PC-3 (cell line): ENCODE data around the gene VDR. TPM values are rescaled to one million over a fixed set of nuclear protein-coding genes. Genes with fewer than 3 reads are reported as not detected.

Experiments
- ATAC-seq: fragments of 200-7000 bp; cut with Tn5 transposase; 2 replicates; pipeline ENCODE4 v1.9.1; 2020; ENCODE audit warnings: mild to moderate bottlenecking, moderate library complexity
- BruUV-seq: library from RNA; stranded (reverse); fragments of 400-500 nt; replicated peaks from 2 replicates; lab custom pipeline; 2021; lab: Mats Ljungman, UMichigan
- CTCF ChIA-PET: fragments of 300-600 bp; sonication (Branson Sonifier 250); formaldehyde crosslinking; loops from one replicate; lab custom pipeline; 2022; ENCODE audit warnings: antibody characterized with exemption; lab: Charles Lee
- POLR2A ChIA-PET: fragments of 300-600 bp; sonication (Branson Sonifier 250); formaldehyde crosslinking; loops from one replicate; lab custom pipeline; 2022; ENCODE audit warnings: antibody characterized with exemption; ENCODE audit not compliant: unreplicated experiment; lab: Charles Lee
- DNase-seq: peaks from one replicate; pipeline ENCODE4 v3.0.0-alpha.2; 2015
- H2AFZ ChIP-seq: fragments of 300-600 bp; sonication (generic); 2 replicates; pipeline ENCODE4 v1.6.0; 2016; ENCODE audit warnings: antibody characterized with exemption, low read length
- H3F3A ChIP-seq: fragments of 300-600 bp; sonication (generic); one replicate; pipeline ENCODE4 v1.6.0; 2017; ENCODE audit warnings: antibody characterized with exemption, low read length, control low read depth, mild to moderate bottlenecking; ENCODE audit not compliant: unreplicated experiment
- H3K27ac ChIP-seq: fragments of 300-600 bp; sonication (generic); 2 replicates; pipeline ENCODE4 v1.5.1; 2016; ENCODE audit warnings: mild to moderate bottlenecking, low read length
- H3K27me3 ChIP-seq: fragments of 300-600 bp; sonication (generic); 2 replicates; pipeline ENCODE4 v1.6.1; 2016; ENCODE audit warnings: low read length, mixed read lengths
- H3K36me3 ChIP-seq: fragments of 300-600 bp; sonication (generic); 2 replicates; pipeline ENCODE4 v1.6.1; 2016; ENCODE audit warnings: low read depth, mixed run types, low read length, mixed read lengths
- H3K4me1 ChIP-seq: fragments of 300-600 bp; sonication (generic); 2 replicates; pipeline ENCODE4 v1.5.1; 2016; ENCODE audit warnings: low read length; ENCODE audit not compliant: insufficient read depth
- H3K4me2 ChIP-seq: fragments of 300-600 bp; sonication (generic); 2 replicates; pipeline ENCODE4 v1.6.0; 2016; ENCODE audit warnings: low read length
- H3K4me3 ChIP-seq: fragments of 300-600 bp; sonication (generic); 2 replicates; pipeline ENCODE4 v1.5.1; 2016; ENCODE audit warnings: mild to moderate bottlenecking, low read length, mixed read lengths
- H3K79me2 ChIP-seq: fragments of 300-600 bp; sonication (generic); 2 replicates; pipeline ENCODE4 v1.6.1; 2017; ENCODE audit warnings: low read length, mixed read lengths
- H3K9ac ChIP-seq: fragments of 300-600 bp; sonication (generic); 2 replicates; pipeline ENCODE4 v1.6.0; 2016; ENCODE audit warnings: mild to moderate bottlenecking, low read length
- H3K9me2 ChIP-seq: fragments of 300-600 bp; sonication (generic); replicated peaks from 2 replicates; pipeline ENCODE4 v1.6.1; 2016; ENCODE audit warnings: mixed run types, low read length, mixed read lengths
- H3K9me3 ChIP-seq: fragments of 300-600 bp; sonication (generic); 2 replicates; pipeline ENCODE4 v1.6.1; 2016; ENCODE audit warnings: low read length, mixed read lengths
- H4K20me1 ChIP-seq: fragments of 300-600 bp; sonication (generic); 2 replicates; pipeline ENCODE4 v1.6.1; 2016; ENCODE audit warnings: low read length, mixed read lengths
- EZH2 ChIP-seq: fragments of 300-600 bp; sonication (generic); IDR thresholded peaks from one replicate; pipeline ENCODE4 v1.6.1; 2017; ENCODE audit warnings: antibody characterized with exemption, mild to moderate bottlenecking, low read length; ENCODE audit not compliant: unreplicated experiment
- EZH2phosphoT487 ChIP-seq: fragments of 300-600 bp; sonication (generic); IDR thresholded peaks from 2 replicates; pipeline ENCODE4 v1.6.1; 2018; ENCODE audit warnings: mild to moderate bottlenecking, antibody characterized with exemption, low read length, borderline replicate concordance
- intact Hi-C: fragments of 100-400 bp; cut with micrococcal nuclease; formaldehyde crosslinking; loops from 2 replicates; pipeline ENCODE4 v1.9.0; 2023
- total RNA-seq: library from RNA; depleted of rRNA; stranded (reverse); fragments of >200 nt; gene quantifications from 2 replicates; pipeline ENCODE4 v1.2.3, GENCODE V29; 2014
- TF ChIP-seq, protein P1 (sequence below): fragments of 300-600 bp; sonication (generic); conservative IDR thresholded peaks from 2 replicates; pipeline ENCODE4 v1.5.1; 2017; ENCODE audit warnings: antibody characterized with exemption, low read depth, mild to moderate bottlenecking, low read length

Gene VDR
- total RNA-seq, 1 experiment from 2014 or later, result 19.9 TPM

- H3F3A ChIP-seq, result no peaks in the 10 kb centered on the region
- H2AFZ ChIP-seq, result no peak overlapping the region
- H3K4me3 ChIP-seq, result no peak overlapping the region
- CTCF ChIA-PET, result no interaction called here
- no peaks in the 10 kb centered on the region for H3K9me2 ChIP-seq
- H3K79me2 ChIP-seq, result no peaks in the 10 kb centered on the region
- no TSS peak for BruUV-seq
- POLR2A ChIA-PET, result no interaction called here
- no peak for ATAC-seq
- H3K36me3 ChIP-seq, result no peaks in the 10 kb centered on the region
- intact Hi-C loops, result loop anchor here (10.0 kb wide), 1 partner anchor 116 kb away; no protein-coding TSS in a partner anchor
- no peak overlapping the region for H3K4me2 ChIP-seq
- no peaks in the 10 kb centered on the region for H4K20me1 ChIP-seq
- peaks cover 11% of the 10 kb centered on the region for H3K4me1 ChIP-seq
- TF ChIP-seq, protein P1, sequence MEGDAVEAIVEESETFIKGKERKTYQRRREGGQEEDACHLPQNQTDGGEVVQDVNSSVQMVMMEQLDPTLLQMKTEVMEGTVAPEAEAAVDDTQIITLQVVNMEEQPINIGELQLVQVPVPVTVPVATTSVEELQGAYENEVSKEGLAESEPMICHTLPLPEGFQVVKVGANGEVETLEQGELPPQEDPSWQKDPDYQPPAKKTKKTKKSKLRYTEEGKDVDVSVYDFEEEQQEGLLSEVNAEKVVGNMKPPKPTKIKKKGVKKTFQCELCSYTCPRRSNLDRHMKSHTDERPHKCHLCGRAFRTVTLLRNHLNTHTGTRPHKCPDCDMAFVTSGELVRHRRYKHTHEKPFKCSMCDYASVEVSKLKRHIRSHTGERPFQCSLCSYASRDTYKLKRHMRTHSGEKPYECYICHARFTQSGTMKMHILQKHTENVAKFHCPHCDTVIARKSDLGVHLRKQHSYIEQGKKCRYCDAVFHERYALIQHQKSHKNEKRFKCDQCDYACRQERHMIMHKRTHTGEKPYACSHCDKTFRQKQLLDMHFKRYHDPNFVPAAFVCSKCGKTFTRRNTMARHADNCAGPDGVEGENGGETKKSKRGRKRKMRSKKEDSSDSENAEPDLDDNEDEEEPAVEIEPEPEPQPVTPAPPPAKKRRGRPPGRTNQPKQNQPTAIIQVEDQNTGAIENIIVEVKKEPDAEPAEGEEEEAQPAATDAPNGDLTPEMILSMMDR, result no peak
- no peak for TF ChIP-seq EZH2
- TF ChIP-seq EZH2phosphoT487, result no peak
- no peak overlapping the region for H3K27ac ChIP-seq
- H3K9ac ChIP-seq, result no peak overlapping the region
- no peaks in the 10 kb centered on the region for H3K27me3 ChIP-seq
- H3K9me3 ChIP-seq, result no peaks in the 10 kb centered on the region
- DNase-seq, result no peak
Observed at GRCh38 chr12:47940773-47941474, 36.1 kb upstream of the VDR start.

DNA sequence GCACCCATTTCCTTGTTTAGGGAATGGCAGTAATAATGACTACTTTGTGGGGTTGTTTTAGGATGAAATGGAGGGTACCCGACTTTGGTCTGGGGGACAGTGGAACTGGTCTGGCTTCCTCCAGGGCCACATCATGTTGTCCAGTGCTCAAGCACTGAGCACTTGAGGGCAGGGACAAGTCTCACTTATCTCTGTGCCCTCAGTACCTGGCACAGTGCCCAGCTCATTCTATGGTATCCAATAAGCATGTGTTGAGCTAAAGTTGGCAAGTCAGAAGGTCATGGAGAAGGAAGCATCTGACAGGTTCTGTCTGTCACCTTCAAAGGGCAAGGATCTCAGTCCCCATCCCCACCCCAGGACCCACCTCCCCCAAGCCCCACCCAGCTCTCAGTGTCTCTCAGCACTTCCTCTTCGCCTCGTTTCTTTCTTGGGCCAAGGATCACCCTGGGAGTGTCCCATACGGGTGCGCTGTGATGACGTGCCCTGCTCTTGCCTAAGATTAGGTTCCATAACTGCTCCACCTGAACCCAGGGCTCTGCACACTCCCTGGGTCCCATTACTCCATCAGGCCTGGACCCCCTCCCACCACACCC, 34.3 kb upstream of the VDR start:
- Histone ChIP-seq H3K9me2 (no peaks in the 10 kb centered on the region), H2AFZ (no peak overlapping the region), H3K27ac (no peak overlapping the region), H3K79me2 (no peaks in the 10 kb centered on the region), H3K4me2 (no peak overlapping the region), H3K27me3 (no peaks in the 10 kb centered on the region), H3K9me3 (no peaks in the 10 kb centered on the region), H3K4me1 (peaks cover 11% of the 10 kb centered on the region), H4K20me1 (no peaks in the 10 kb centered on the region), H3K9ac (no peak overlapping the region), H3K36me3 (no peaks in the 10 kb centered on the region), H3K4me3 (no peak overlapping the region), H3F3A (no peaks in the 10 kb centered on the region)
- ChIA-PET CTCF (no interaction called here), POLR2A (no interaction called here)
- intact Hi-C loops, result no loop called here
- TF ChIP-seq, protein P1, result no peak
- no peak for TF ChIP-seq EZH2phosphoT487
- TF ChIP-seq EZH2, result no peak
- DNase-seq, result no peak
- ATAC-seq, result no peak
- BruUV-seq, result no TSS peak

DNA sequence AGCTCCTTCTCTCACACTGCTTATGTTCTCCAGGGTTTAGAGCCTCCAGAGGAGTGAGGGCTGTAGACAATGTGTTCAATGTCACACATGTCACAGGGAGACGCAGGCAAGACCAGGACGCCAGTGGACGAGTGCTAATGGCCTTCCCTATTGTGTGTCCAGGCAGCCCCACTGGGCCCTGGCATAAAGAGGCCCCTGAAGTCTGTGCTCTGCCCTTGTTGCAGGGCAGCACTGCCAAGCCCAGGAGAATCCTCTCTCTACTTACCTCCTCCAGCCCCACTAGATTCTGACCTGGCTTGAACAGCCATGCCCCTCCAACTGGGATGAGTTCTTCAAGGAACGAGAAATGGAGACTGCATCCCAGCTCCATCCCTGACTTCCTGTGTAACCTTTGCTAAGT, 33.8 kb upstream of the VDR start:
- Histone ChIP-seq H3K4me1 (peaks cover 11% of the 10 kb centered on the region), H3F3A (no peaks in the 10 kb centered on the region), H3K4me2 (0 out of 2 replicates have a peak overlapping the region, but pooled peaks have one; percentile 19), H3K9me2 (no peaks in the 10 kb centered on the region), H3K27me3 (no peaks in the 10 kb centered on the region), H3K4me3 (no peak overlapping the region), H3K9me3 (no peaks in the 10 kb centered on the region), H2AFZ (no peak overlapping the region), H4K20me1 (no peaks in the 10 kb centered on the region), H3K9ac (no peak overlapping the region), H3K36me3 (no peaks in the 10 kb centered on the region), H3K27ac (no peak overlapping the region), H3K79me2 (no peaks in the 10 kb centered on the region)
- POLR2A ChIA-PET, result no interaction called here
- TF ChIP-seq EZH2 (no peak), EZH2phosphoT487 (no peak)
- TF ChIP-seq, protein P1, result no peak
- no peak for DNase-seq
- intact Hi-C loops, result no loop called here
- CTCF ChIA-PET, result no interaction called here
- ATAC-seq, result no peak
- BruUV-seq, result no TSS peak
